Fibroblast of villous mesenchyme (primary cell): Measurements from ENCODE around the gene TNPO2. TPM values are rescaled to one million over a fixed set of nuclear protein-coding genes. Genes with fewer than 3 reads are reported as not detected.

Experiments used
- DNase-seq: peaks from one replicate; pipeline ENCODE4 v3.0.0-alpha.2; 2010; ENCODE audit warnings: low read depth
- H3K4me3 ChIP-seq: 2 replicates; pipeline ENCODE4 v1.5.1; 2011; ENCODE audit warnings: low read depth, mild to moderate bottlenecking, low read length
- total RNA-seq: library from RNA; depleted of rRNA; stranded (reverse); fragments of >200 nt; gene quantifications from 2 replicates; pipeline ENCODE4 v1.2.3, GENCODE V29; 2012
- TF ChIP-seq, protein P1 (sequence below): IDR thresholded peaks from 2 replicates; pipeline ENCODE4 v1.5.1; 2012; ENCODE audit warnings: low read depth, mild to moderate bottlenecking, low read length; ENCODE audit not compliant: insufficient read depth

TNPO2 gene
- total RNA-seq, result 36.7 and 53.1 TPM in 2 replicates

GRCh38 chr19:12723641-12724426, at the start of gene TNPO2:
TSS of gene TNPO2 (minus strand) at chr19:12723932. CDS start at chr19:12720977, 2,955 bp downstream.
- peak; percentile 63 for DNase-seq
- H3K4me3 ChIP-seq, result peak within 1 kb of the TSS; percentile 76
- TF ChIP-seq, protein P1, sequence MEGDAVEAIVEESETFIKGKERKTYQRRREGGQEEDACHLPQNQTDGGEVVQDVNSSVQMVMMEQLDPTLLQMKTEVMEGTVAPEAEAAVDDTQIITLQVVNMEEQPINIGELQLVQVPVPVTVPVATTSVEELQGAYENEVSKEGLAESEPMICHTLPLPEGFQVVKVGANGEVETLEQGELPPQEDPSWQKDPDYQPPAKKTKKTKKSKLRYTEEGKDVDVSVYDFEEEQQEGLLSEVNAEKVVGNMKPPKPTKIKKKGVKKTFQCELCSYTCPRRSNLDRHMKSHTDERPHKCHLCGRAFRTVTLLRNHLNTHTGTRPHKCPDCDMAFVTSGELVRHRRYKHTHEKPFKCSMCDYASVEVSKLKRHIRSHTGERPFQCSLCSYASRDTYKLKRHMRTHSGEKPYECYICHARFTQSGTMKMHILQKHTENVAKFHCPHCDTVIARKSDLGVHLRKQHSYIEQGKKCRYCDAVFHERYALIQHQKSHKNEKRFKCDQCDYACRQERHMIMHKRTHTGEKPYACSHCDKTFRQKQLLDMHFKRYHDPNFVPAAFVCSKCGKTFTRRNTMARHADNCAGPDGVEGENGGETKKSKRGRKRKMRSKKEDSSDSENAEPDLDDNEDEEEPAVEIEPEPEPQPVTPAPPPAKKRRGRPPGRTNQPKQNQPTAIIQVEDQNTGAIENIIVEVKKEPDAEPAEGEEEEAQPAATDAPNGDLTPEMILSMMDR, result no peak

GRCh38 chr19:12772323-12772722, 48.6 kb upstream of the TNPO2 start:
- TF ChIP-seq, protein P1, result no peak
- no peak for DNase-seq

DNA sequence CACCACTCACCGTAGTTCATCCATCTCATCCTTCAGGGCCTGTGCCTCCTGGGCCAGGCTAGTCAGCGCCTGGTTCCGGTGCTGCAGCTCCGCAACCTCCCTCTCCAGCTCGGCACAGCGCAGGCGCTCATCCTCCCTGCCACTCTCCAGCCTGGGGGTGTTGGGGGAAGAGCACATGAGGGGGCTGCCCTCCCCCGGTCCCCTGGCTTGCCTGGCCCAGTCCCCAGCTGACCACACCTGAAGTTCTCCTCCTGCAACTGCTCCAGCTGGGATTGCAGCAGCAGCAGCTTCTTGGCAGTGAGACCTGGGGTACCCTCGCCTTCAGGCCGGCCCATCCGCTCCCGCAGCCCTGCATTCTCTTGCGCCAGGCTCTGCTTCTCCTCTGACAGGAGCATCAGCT, 47.2 kb upstream of the TNPO2 start:
- H3K4me3 ChIP-seq, result no peak overlapping the region
- TF ChIP-seq, protein P1, result no peak
- DNase-seq, result no peak

More at GRCh38 chr19:12772323-12772722, 48.6 kb upstream of the TNPO2 start:
- H3K4me3 ChIP-seq, result no peak overlapping the region

DNA sequence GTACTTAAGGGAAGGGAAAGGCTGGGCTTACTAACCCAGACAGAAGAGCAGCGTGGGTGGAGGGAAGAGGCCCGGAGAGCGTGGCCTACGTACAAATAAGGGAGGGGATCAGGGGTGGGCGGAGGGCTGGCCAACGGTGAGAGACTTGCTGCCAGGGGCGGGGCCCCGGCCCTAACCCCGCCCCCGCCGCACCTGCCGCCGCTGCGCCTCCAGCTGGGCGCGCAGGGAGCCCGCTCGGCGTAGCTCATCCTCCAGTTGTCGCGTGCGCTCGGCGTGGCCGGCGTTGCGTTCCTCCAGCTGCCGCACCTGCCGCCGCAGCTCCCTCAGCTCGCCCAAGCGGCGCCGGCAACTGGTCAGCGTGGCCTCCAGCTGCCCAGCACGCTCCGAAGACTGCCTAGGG, 46.0 kb upstream of the TNPO2 start:
- TF ChIP-seq, protein P1, result no peak
- no peak for DNase-seq
- no peak overlapping the region for H3K4me3 ChIP-seq

DNA sequence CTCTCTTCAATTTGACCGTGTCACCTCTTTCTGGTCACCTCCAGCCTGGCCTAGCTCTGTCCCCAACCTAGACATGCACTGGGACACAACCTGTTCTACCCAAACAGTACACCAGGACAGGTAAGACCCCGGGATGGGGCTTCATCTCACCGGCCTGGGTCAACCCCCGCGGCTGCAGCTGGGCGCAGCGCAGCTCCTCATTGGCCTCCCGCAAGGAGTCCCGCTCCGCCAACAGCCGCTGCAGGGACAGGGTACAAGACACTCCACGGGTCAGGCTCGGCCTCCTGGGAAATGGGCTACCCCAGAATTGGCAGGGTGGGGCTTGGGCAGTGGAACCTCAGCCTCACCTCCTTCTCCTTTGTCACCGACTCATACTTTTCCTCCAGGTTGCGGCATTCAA, 43.9 kb upstream of the TNPO2 start:
- TF ChIP-seq, protein P1, result no peak
- H3K4me3 ChIP-seq, result no peak overlapping the region
- no peak for DNase-seq

DNA sequence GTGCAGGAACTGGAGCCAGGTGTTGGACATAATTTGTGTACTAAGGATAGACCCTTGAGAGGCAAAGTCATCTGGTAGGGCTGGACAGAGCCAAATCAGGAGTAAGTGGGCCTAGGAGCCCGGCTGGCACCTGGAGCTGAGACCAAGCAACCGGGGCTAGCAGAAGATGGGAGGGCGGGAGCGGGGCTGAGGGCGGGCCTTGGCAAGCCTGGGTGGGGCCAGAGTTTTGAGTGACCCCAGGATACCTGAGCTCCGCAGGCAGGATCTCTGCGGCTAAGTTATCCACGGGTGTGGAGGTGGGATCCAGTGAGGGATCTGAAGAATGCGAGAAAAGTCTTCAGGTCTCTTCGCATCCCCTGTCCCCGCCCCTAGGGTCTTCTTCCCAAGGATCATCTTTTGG, 43.4 kb upstream of the TNPO2 start:
- TF ChIP-seq, protein P1, result no peak
- no peak for DNase-seq
- H3K4me3 ChIP-seq, result no peak overlapping the region

GRCh38 chr19:12766051-12766521, 42.4 kb upstream of the TNPO2 start:
- peak; percentile 84 for DNase-seq
- TF ChIP-seq, protein P1, result peak; percentile 84
- H3K4me3 ChIP-seq, result peak overlapping the region; percentile 65
